Activated CD4-positive, CD25-positive, alpha-beta regulatory T cell treated with anti-CD3 and anti-CD28 coated beads, Interleukin-2, amount 50 U/mL, for 72 hours (primary cell): ENCODE measurements around the gene NFILZ.
A peak's percentile ranks its signal among the peaks of the same experiment; 100 is the strongest.

Experiments
- DNase-seq: peaks from one replicate; pipeline ENCODE4 v3.0.0; 2021

Gene NFILZ

GRCh38 chr19:8642561-8642960 lies 12.1 kb downstream of the NFILZ start:
- no peak for DNase-seq

- no peak for DNase-seq
Observed at GRCh38 chr19:8643860-8644653, 13.6 kb downstream of the NFILZ start.

- no peak for DNase-seq
Observed at GRCh38 chr19:8648240-8648639, 17.8 kb downstream of the NFILZ start.

GRCh38 chr19:8654591-8655339 lies 24.3 kb downstream of the NFILZ start:
- peak; percentile 75 for DNase-seq

- DNase-seq = no peak
Observed at GRCh38 chr19:8655340-8655709, 24.9 kb downstream of the NFILZ start.

GRCh38 chr19:8657869-8658268 lies 27.4 kb downstream of the NFILZ start:
- DNase-seq = no peak

DNA sequence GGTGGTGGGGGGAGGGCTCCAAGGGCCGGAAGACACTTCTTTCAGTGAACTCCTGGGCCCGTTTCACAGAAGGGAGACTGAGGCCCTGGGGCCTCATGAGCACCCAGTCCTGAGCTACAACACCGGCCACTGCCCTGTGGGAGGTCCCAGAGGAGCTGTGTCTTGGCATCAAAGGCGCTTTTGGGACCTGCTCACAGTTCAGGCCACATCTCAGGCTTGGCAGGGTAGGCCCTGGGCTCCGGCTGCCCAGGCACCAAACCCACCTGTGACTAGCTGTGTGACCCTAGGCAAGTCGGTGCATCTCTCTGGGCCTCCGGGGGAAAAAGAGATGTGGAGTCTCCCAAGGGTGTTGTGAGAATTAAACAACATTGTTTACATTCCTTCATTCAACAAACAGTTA lies 29.5 kb downstream of the NFILZ start:
- DNase-seq = no peak

DNA sequence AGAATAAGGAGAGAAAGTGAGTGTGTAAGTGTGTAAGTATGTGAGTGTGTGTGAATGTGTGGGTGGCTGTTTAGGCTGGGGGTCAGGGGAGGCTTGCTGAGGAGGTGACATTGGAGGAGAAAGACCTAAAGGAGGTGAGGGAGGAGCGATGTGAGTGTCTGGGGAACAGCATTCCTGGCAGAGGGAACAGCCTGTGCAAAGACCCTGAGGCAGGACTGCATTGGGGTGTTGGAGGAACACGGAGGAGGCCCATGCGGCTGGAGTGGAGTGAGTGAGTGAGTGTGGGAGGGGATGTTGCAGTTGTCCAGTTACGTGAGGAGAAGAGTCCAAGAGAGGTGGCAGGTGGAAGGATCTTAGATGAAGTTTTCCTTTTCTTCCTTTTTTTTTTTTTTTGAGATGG lies 31.8 kb downstream of the NFILZ start:
- no peak for DNase-seq

- DNase-seq = no peak
Observed at GRCh38 chr19:8663920-8664670, 33.7 kb downstream of the NFILZ start.

- DNase-seq = no peak
Observed at GRCh38 chr19:8664671-8665057, 34.2 kb downstream of the NFILZ start.

DNA sequence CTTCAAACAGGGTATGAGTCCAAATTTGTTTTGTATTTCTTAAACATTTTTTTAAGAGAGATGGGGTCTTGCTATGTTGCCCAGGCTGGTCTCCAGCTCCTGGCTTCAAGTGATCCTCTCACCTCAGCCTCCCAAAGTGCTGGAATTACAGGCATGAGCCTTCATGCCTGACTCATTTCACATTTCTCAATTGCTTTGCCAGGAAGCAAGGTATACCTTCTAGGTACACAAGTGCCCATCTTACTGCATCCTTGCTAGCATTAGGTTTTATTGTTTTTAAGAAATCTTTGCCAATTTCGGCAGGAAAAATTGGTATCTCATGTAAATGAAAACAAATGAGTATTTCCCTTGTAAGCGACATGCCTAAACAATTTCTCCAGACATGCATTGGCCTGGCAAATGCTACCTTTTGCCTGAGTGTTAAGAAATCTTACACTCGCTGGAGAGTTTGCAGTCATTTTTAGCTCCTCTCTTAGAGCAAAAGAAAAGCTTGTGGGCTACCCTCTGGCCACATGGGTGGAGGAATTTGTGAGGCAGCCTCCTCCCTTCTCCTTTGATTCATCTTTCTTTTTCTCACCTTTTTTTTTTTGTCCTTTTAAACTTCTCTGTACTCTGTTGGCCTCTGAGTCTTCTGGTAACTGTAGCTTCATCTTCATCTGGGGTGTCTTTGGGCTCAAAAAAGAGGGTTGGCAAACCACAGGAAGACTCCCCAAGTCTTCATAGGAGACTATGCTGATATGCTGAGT lies 35.2 kb downstream of the NFILZ start:
- no peak for DNase-seq

DNA sequence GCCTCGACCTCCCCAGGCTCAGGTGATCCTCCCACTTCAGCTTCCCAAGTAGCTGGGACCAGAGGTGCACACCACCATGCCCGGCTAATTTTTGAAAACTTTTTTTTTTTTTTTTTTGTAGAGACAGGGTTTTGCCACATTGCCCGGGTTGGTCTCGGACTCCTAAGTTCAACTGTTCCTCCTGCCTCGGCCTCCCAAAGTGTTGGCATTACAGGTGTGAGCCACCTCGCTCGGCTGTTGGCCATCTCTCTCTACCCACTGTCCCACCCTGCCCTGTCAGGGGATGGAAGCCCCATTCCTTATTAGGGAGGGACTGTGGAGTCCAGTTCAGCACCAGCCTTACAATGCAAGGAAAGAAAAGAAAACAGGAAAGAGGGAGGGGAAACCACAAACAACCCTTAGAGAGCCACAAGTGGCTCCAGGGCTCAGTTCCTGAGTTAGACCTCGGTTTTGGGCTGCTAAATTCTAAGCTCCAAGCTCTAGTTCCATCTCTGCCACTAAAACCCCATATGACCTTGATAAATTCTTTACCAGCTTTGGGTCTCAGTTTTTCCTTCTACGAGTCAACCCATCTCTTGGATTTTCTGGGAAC lies 36.5 kb downstream of the NFILZ start:
- DNase-seq = no peak

DNA sequence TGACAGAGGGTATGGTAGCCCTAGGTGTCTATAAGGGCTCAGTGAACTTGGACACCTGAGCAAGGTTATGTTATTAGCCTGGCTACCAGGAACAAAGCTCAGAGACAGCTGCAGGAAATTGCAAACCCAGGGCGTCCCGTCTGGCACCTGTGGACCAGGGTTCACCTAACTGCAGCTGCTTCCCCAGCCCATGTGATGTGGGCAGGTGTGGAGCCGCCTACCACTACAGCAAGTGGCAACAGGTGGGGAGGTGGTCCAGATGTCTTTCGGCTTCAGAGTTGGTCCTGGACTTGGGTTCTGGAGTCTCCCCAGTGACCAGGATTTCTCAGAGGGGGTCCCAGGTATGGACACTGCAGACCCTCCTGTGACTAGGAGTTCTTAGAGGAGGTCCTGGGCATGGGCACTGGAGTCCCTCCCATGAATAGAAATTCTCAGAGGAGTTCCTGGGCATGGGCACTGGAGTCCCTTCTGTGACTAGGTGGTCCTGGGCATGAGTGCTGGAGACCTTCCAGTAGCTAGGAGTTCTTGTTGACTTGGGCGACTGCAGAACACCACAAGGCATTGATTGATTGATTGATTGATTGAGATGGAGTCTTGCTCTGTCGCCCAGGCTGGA lies 43.0 kb downstream of the NFILZ start:
- no peak for DNase-seq

DNA sequence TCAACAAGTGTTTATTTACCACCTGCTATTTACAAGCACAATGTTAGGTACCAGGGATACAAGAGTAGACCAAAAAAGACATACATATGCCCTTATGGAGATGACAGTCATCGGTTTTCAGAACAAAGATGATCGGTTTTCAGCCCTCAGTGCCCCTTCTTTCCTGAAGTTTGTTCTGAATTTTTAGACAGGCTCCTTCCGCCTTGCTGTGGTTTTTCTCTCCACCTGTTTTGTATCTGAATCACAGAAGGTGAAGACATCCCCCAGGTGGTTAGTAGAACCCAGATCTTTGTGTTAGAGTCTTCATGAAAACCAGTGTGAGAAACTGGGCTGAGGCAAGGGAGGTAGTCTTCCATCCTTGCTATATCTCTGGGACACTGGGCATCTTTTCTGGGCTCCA lies 44.6 kb downstream of the NFILZ start:
- DNase-seq = no peak

GRCh38 chr19:8678244-8678807 lies 47.9 kb downstream of the NFILZ start:
- DNase-seq = no peak
